HEK293 (cell line): ENCODE results near the gene DNASE2.

Experiments
- KLF10 ChIP-seq: fragments of 450-650 bp; IDR thresholded peaks from 2 replicates; pipeline ENCODE4 v1.5.1; 2018; ENCODE audit warnings: missing biosample characterization, mild to moderate bottlenecking, missing genetic modification characterization
- MEIS1 ChIP-seq: sonication (generic); formaldehyde crosslinking; IDR thresholded peaks from 2 replicates; pipeline ENCODE4 v1.8.1; 2022; ENCODE audit warnings: missing genetic modification reagents, mild to moderate bottlenecking, borderline replicate concordance
- RBAK ChIP-seq: fragments of 450-650 bp; formaldehyde crosslinking; IDR thresholded peaks from 2 replicates; pipeline ENCODE4 v1.5.1; 2016; ENCODE audit warnings: missing biosample characterization, missing genetic modification characterization
- WT1 ChIP-seq: fragments of 450-650 bp; formaldehyde crosslinking; IDR thresholded peaks from 2 replicates; pipeline ENCODE4 v1.5.1; 2016; ENCODE audit warnings: missing biosample characterization, missing genetic modification characterization
- ZNF10 ChIP-seq: fragments of 450-650 bp; formaldehyde crosslinking; IDR thresholded peaks from 2 replicates; pipeline ENCODE4 v1.5.1; 2017; ENCODE audit warnings: missing biosample characterization, missing genetic modification characterization
- ZNF112 ChIP-seq: fragments of 450-650 bp; formaldehyde crosslinking; IDR thresholded peaks from 2 replicates; pipeline ENCODE4 v1.5.0; 2017; ENCODE audit warnings: missing biosample characterization, missing genetic modification characterization
- ZNF121 ChIP-seq: fragments of 450-650 bp; formaldehyde crosslinking; IDR thresholded peaks from 2 replicates; pipeline ENCODE4 v1.5.1; 2016; ENCODE audit warnings: missing biosample characterization, missing genetic modification characterization
- ZNF274 ChIP-seq, 2 experiments: fragments of 200-500 bp in 1 of 2; fragments of 450-650 bp in 1 of 2; sonication (Bioruptor generic) in 1 of 2; formaldehyde crosslinking in 1 of 2; IDR thresholded peaks; 2 replicates each; pipeline versions ENCODE4 v1.5.1 to v1.6.1; 2014 to 2016; ENCODE audit warnings: borderline replicate concordance in 1 of 2, inconsistent platforms in 1 of 2, low read length in 1 of 2, missing biosample characterization in 1 of 2, missing genetic modification characterization in 1 of 2
- ZNF660 ChIP-seq: fragments of 450-650 bp; IDR thresholded peaks from 2 replicates; pipeline ENCODE4 v1.5.1; 2018; ENCODE audit warnings: missing biosample characterization, mild to moderate bottlenecking, missing genetic modification characterization
- TF ChIP-seq, protein P1 (sequence below): fragments of 450-650 bp; formaldehyde crosslinking; optimal IDR thresholded peaks from 2 replicates; pipeline ENCODE3; 2016; ENCODE audit warnings: missing biosample characterization, mild to moderate bottlenecking, missing genetic modification characterization
- TF ChIP-seq, protein P2 (sequence below): fragments of 450-650 bp; formaldehyde crosslinking; conservative IDR thresholded peaks from 2 replicates; pipeline ENCODE4 v1.5.1; 2016; ENCODE audit warnings: low read depth, missing biosample characterization, missing genetic modification characterization
- TF ChIP-seq, protein P3 (sequence below): fragments of 450-650 bp; formaldehyde crosslinking; IDR thresholded peaks from 2 replicates; pipeline ENCODE4 v1.5.1; 2016; ENCODE audit warnings: missing biosample characterization, missing genetic modification characterization, low read depth
- TF ChIP-seq, protein P4 (sequence below): fragments of 450-650 bp; formaldehyde crosslinking; IDR thresholded peaks from 2 replicates; pipeline ENCODE4 v1.5.1; 2016; ENCODE audit warnings: missing biosample characterization, missing genetic modification characterization
- TF ChIP-seq, protein P5 (sequence below): fragments of 450-650 bp; formaldehyde crosslinking; IDR thresholded peaks from 2 replicates; pipeline ENCODE4 v1.5.1; 2016; ENCODE audit warnings: missing biosample characterization, missing genetic modification characterization

DNA sequence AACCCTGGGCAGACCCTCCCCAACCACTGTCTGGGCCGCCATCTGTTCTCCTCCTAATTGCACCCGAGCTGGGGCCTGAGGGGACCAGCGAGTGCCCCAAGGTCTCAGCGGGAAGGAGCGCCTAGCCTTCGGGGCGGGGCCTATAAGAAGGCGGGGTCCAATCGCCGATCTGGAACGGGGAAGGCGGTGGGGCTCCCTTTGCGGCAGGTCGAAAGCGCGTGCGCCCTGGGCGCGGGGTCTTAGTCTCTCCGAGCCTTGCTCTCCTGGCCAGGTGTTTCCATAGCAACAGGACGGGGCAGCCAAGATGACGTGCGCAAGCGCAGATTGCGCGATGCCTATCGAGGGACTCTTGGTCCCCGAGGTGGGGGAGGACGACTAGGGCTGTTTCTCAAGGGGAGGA lies 40.2 kb downstream of the DNASE2 start:
- TF ChIP-seq WT1 (tag by site-specific recombination) = no peak
- TF ChIP-seq, protein P1, sequence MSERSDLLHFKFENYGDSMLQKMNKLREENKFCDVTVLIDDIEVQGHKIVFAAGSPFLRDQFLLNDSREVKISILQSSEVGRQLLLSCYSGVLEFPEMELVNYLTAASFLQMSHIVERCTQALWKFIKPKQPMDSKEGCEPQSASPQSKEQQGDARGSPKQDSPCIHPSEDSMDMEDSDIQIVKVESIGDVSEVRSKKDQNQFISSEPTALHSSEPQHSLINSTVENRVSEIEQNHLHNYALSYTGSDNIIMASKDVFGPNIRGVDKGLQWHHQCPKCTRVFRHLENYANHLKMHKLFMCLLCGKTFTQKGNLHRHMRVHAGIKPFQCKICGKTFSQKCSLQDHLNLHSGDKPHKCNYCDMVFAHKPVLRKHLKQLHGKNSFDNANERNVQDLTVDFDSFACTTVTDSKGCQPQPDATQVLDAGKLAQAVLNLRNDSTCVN = no peak
- TF ChIP-seq, protein P2, sequence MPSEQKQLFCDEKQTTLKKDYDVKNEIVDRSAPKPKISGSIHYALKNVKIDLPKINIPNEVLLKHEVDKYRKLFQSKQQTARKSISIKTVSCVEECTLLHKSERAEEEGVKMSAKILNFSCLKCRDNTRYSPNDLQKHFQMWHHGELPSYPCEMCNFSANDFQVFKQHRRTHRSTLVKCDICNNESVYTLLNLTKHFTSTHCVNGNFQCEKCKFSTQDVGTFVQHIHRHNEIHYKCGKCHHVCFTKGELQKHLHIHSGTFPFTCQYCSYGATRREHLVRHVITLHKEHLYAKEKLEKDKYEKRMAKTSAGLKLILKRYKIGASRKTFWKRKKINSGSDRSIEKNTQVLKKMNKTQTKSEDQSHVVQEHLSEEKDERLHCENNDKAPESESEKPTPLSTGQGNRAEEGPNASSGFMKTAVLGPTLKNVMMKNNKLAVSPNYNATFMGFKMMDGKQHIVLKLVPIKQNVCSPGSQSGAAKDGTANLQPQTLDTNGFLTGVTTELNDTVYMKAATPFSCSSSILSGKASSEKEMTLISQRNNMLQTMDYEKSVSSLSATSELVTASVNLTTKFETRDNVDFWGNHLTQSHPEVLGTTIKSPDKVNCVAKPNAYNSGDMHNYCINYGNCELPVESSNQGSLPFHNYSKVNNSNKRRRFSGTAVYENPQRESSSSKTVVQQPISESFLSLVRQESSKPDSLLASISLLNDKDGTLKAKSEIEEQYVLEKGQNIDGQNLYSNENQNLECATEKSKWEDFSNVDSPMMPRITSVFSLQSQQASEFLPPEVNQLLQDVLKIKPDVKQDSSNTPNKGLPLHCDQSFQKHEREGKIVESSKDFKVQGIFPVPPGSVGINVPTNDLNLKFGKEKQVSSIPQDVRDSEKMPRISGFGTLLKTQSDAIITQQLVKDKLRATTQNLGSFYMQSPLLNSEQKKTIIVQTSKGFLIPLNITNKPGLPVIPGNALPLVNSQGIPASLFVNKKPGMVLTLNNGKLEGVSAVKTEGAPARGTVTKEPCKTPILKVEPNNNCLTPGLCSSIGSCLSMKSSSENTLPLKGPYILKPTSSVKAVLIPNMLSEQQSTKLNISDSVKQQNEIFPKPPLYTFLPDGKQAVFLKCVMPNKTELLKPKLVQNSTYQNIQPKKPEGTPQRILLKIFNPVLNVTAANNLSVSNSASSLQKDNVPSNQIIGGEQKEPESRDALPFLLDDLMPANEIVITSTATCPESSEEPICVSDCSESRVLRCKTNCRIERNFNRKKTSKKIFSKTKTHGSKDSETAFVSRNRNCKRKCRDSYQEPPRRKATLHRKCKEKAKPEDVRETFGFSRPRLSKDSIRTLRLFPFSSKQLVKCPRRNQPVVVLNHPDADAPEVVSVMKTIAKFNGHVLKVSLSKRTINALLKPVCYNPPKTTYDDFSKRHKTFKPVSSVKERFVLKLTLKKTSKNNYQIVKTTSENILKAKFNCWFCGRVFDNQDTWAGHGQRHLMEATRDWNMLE (tag by site-specific recombination) = no peak
- no peak for TF ChIP-seq RBAK (tag by site-specific recombination)
- TF ChIP-seq, protein P3, sequence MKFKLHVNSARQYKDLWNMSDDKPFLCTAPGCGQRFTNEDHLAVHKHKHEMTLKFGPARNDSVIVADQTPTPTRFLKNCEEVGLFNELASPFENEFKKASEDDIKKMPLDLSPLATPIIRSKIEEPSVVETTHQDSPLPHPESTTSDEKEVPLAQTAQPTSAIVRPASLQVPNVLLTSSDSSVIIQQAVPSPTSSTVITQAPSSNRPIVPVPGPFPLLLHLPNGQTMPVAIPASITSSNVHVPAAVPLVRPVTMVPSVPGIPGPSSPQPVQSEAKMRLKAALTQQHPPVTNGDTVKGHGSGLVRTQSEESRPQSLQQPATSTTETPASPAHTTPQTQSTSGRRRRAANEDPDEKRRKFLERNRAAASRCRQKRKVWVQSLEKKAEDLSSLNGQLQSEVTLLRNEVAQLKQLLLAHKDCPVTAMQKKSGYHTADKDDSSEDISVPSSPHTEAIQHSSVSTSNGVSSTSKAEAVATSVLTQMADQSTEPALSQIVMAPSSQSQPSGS (tag by site-specific recombination) = no peak
- TF ChIP-seq ZNF112 = no peak
- TF ChIP-seq, protein P4, sequence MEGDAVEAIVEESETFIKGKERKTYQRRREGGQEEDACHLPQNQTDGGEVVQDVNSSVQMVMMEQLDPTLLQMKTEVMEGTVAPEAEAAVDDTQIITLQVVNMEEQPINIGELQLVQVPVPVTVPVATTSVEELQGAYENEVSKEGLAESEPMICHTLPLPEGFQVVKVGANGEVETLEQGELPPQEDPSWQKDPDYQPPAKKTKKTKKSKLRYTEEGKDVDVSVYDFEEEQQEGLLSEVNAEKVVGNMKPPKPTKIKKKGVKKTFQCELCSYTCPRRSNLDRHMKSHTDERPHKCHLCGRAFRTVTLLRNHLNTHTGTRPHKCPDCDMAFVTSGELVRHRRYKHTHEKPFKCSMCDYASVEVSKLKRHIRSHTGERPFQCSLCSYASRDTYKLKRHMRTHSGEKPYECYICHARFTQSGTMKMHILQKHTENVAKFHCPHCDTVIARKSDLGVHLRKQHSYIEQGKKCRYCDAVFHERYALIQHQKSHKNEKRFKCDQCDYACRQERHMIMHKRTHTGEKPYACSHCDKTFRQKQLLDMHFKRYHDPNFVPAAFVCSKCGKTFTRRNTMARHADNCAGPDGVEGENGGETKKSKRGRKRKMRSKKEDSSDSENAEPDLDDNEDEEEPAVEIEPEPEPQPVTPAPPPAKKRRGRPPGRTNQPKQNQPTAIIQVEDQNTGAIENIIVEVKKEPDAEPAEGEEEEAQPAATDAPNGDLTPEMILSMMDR (tag by site-specific recombination) = no peak
- TF ChIP-seq ZNF274 (IDR thresholded peaks at IDR 0.05; ENCODE audit: low read length) = no peak
- no peak for TF ChIP-seq ZNF274 (tag by site-specific recombination; IDR thresholded peaks at IDR 0.05; ENCODE audit: borderline replicate concordance)
- TF ChIP-seq, protein P5, sequence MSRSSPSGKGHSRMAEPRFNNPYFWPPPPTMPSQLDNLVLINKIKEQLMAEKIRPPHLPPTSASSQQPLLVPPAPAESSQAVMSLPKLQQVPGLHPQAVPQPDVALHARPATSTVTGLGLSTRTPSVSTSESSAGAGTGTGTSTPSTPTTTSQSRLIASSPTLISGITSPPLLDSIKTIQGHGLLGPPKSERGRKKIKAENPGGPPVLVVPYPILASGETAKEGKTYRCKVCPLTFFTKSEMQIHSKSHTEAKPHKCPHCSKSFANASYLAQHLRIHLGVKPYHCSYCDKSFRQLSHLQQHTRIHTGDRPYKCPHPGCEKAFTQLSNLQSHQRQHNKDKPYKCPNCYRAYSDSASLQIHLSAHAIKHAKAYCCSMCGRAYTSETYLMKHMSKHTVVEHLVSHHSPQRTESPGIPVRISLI (tag by site-specific recombination) = no peak
- TF ChIP-seq ZNF121 (tag by site-specific recombination) = no peak
- TF ChIP-seq KLF10 = no peak
- TF ChIP-seq MEIS1 (CRISPR knock-in tag) = no peak
- no peak for TF ChIP-seq ZNF10 (tag by site-specific recombination)
- no peak for TF ChIP-seq ZNF660 (tag by site-specific recombination)
